Measurements from ENCODE around the gene GLA.
A peak's percentile ranks its signal among the peaks of the same experiment; 100 is the strongest.

The GLA gene

GRCh38 chrX:101407748-101408531 lies at the start of gene GLA, which contains the start of gene HNRNPH2:
TSS of gene GLA (minus strand) at chrX:101407925. CDS start at chrX:101407903, 22 bp downstream.
TSS of gene HNRNPH2 (plus strand) at chrX:101408222. CDS start at chrX:101411989, 3,767 bp downstream.
- peak; percentile 61 to 79 (median 64) for DNase-seq (ENCODE audit: low read depth in 3 of 3)

DNA sequence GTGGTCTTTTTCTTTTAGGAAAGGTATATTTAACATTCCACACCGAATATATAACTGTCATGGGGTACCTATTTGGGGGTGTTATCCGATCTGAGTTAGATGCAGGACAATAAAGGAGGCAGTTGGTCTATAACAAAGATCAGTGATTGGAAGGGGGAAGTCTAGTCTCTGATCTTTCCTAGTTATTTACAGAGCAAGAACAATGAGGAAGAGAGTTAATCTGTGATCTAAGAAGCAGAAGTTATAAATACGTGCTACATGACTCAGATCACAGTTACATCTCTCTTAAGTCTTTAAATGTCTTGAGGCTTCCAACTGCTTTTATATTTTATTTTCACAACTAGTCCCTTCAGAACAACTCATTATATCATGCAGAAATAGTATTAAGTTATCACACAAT lies 44.3 kb upstream of the GLA start:
- no peak for DNase-seq (ENCODE audit: low read depth in 3 of 3)

DNA sequence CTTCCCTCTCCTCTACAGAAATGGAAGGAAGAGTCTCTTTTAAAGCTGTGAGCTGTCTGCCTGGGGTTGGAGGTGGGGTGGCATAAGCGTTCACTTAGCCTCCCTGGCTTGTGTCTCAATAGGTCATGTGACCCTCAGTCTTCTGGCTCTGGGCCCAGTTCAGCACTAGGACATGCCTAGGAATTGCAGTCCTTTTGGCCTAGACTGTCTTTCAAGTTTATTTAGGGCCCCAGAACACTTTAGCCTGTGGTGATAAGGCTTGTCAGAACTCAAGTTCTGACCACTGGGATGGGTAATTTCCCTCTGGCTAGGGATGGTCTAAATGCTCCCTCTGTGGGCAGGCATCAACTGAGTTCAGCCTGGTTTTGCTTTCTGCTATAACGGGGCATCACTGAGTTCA lies 43.2 kb upstream of the GLA start:
- DNase-seq (ENCODE audit: low read depth in 3 of 3) = no peak

DNA sequence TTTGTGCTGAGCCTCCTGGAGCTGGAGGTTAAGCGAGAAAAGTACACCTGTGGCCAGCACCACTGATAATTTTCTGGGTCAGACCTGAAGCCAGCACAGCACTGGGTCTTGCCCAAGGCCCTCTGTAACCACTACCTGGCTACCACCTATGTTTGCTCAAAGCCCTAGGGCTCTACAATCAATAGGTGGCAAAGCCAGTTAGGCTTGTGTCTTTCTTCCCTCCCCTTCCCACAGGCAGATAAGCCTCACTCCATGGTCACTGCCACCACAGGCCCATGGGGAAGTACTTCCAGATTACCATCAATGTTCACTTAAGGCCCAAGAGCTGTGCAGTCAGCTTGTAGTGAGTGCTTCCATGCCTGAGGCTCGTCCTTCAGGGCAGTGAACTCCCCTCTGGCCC lies 42.4 kb upstream of the GLA start:
- DNase-seq (ENCODE audit: low read depth in 3 of 3) = no peak

DNA sequence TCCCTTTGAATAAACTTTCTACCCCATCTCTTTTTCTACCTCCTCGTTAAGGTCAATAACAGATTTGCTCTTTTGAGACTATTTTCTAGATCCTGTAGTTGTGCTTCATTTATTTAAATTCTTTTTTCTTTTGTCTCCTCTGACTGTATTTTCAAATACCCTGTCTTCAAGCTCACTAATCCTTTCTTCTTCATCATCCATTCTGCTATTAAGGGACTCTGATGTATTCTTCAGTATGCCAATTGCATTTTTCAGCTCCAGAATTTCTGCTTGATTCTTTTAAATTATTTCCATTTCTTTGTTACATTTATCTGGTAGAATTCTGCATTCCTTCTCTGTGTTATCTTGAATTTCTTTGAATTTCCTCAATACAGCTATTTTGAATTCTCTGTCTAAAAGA lies 41.6 kb upstream of the GLA start:
- no peak for DNase-seq (ENCODE audit: low read depth in 3 of 3)

DNA sequence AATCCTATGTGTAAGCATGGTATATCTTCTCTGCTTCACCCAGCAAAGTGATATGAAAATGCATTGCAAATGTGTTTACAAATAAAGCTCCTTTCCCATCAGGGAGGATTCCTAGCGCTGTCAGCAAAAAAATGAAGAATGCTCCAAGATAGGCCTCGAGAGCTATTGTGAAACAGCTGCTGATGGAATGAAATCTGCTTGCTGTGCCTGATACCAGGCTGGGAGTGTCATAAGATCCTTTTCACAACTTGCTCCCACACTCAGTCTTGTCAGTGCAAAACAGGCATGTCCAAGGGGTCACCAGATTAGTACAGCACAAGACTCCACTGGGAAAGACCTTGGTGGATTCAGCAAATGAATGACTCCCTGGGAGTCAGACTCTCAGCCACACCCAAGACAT lies 34.4 kb upstream of the GLA start:
- DNase-seq (ENCODE audit: low read depth in 3 of 3) = no peak

DNA sequence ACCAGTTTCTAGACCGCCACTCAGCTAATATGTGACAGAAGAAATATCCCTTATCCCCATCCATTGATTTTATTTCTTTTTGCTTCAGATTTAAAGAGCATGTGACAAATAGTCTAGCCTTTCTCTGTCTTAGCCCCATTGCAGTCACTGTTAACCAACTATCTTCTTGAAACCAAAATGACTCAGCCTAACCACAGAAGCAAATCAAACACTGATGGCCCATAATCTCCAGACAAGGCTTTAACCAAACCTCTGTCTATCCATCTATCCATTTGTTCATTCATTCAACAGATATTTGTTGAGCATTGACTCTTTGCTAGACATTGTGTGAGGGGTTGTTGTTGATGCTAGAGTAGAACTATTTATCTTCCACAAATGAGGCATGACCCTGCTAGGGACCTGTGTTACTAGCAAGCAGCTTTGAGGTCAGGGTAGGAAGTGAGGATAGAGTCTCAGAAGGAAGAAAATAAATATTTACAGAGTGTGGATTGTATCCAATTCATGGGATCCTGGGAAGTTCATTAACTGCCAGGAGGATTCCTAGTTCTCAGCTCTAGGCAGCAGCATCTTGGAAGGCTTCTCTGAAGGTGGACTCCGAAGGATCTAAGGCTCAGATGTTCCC lies 22.8 kb upstream of the GLA start:
- no peak for DNase-seq (ENCODE audit: low read depth in 3 of 3)

DNA sequence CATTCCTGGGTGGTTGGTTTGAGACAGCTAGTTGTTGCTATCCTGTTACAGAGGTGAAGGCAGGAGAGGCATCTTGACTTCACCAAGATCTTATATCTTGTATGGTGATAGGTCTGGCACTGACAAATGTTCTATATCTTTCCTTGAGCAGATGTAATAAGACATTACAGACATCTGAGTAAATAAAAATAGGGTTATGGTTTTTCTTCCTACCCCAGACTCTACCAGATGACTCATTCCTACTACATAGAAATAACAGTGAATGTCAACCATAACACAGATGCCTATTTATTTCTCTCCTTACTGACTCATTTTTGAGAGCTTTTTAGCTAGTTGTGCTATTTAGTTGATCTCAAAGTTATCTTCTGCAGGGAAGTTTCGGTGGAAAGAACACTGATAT lies 22.2 kb upstream of the GLA start:
- no peak for DNase-seq (ENCODE audit: low read depth in 3 of 3)

DNA sequence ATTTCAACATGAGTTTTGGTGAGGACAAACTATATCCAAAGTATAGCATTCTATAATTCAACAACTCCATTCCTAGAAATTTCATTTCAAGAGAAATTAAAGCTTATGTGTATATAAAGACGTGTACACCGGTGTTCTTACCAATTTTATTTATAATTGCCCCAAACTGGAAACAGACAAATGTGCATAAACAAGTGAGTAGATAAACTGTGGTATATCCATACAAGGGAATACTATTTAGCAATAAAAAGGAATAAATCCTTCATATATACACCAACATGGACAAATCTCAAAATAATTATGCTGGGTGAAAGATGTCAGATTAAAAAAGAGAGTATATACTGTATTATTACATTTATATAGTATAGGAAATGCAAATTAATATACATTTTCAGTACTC lies 20.2 kb upstream of the GLA start:
- no peak for DNase-seq (ENCODE audit: low read depth in 3 of 3)

- no peak for DNase-seq (ENCODE audit: low read depth in 3 of 3)
Measured at GRCh38 chrX:101419489-101419888, 11.8 kb upstream of the GLA start.

GRCh38 chrX:101417981-101418841 lies 10.5 kb upstream of the GLA start:
- no peak for DNase-seq (ENCODE audit: low read depth in 3 of 3)

- DNase-seq (ENCODE audit: low read depth in 3 of 3) = no peak
Measured at GRCh38 chrX:101417190-101417589, 9.5 kb upstream of the GLA start.

DNA sequence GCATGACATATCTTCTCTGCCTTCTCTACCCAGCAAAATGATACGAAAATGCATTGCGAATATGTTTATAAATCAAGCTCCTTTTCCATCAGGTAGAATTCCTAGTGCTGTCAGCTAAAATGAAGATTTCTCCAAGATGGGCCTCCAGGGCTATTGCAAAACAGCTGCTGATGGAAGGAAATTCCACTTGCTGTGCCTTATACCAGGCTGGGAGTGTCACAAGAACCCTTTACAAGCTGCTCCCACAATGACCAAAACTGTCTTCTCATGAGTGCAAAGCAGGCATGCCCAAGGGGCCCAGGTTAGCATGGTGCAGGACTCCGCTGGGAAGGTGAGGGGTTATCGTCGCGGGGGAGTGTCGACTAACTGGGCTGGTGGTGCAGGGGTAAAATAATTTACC lies 9.0 kb upstream of the GLA start:
- no peak for DNase-seq (ENCODE audit: low read depth in 3 of 3)

- DNase-seq (ENCODE audit: low read depth in 3 of 3) = peak in 1 of 3 donors; percentile 32
Measured at GRCh38 chrX:101415180-101416145, 7.7 kb upstream of the GLA start.

DNA sequence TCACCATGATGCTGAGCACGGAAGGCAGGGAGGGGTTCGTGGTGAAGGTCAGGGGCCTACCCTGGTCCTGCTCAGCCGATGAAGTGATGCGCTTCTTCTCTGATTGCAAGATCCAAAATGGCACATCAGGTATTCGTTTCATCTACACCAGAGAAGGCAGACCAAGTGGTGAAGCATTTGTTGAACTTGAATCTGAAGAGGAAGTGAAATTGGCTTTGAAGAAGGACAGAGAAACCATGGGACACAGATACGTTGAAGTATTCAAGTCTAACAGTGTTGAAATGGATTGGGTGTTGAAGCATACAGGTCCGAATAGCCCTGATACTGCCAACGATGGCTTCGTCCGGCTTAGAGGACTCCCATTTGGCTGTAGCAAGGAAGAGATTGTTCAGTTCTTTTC lies 4.3 kb upstream of the GLA start:
- no peak for DNase-seq (ENCODE audit: low read depth in 3 of 3)

- no peak for DNase-seq (ENCODE audit: low read depth in 3 of 3)
Measured at GRCh38 chrX:101410461-101410860, 2.7 kb upstream of the GLA start.

DNA sequence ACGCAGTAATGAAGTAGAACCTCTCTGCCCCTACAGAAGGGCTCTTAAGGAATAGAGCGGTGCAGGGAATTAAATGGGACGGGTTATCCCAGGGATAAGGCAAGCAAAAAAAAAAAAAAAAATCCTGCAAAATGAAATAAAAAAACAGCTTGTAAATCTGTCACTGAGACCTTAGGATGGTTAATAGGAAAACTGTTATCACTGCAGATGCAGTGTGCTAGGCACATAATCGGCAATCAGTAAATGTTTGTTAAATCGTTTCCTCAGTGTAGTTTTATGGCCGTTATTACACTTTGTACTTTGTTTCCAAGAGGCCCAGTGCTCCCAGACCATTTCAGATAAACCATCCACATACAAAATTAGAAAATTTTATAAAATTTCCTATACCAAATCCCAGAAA lies 1.3 kb upstream of the GLA start:
- DNase-seq (ENCODE audit: low read depth in 3 of 3) = no peak

DNA sequence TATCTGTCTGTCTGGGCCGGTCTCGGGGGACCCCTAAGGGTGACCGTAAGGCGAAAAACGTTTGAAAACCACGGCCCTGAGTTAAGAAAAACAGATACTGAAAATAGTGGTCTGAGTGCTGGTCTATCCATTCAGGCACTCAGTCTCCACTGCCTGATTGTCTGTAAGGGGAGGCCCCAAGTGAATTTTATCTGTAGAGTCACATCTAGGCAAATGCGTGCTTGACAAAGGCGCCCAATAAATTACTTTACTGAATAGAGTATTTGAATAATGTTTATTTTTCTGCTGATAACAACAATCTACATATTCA lies 762 bp upstream of the GLA start:
- no peak for DNase-seq (ENCODE audit: low read depth in 3 of 3)

- no peak for DNase-seq (ENCODE audit: low read depth in 3 of 3)
Measured at GRCh38 chrX:101407167-101407747, 468 bp downstream of the GLA start.

- DNase-seq (ENCODE audit: low read depth in 3 of 3) = no peak
Measured at GRCh38 chrX:101399825-101400224, 7.9 kb downstream of the GLA start.

GRCh38 chrX:101398694-101399093 lies 9.0 kb downstream of the GLA start:
- no peak for DNase-seq (ENCODE audit: low read depth in 3 of 3)
